ENCODE measurements around the gene MAP2K6.

MAP2K6 gene

DNA sequence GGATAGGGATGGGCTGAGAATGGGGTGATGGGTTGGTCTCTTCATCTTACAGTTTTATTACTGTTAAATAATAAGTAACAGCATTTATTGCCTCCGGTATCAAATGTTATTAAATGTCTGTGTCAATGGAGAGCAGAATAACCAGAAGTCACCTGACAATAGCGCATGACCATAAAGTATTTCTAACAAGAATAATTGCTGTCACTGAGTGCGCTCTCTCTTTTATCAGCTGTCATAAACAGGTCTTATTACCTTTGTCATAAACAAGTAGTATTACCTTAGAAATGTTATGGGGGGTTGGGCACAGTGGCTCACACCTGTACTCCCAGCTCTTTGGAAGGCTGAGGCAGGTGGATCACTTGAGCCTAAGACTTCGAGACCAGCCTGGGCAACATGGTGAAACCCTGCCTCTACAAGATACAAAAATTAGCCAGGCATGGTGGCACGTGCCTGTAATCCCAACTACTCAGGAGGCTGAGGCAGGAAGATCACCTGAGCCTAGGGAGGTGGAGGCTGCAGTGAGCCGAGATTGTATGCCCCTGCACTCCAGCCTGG lies 120.6 kb downstream of the MAP2K6 start:
- Histone ChIP-seq H2AFZ (ENCODE audit: low read depth, low read length) (no peak overlapping the region), H3K36me3 (ENCODE audit: insufficient read depth, low read length) (no peaks in the 10 kb centered on the region), H3K4me2 (ENCODE audit: insufficient read depth, low read length) (no peak overlapping the region), H4K20me1 (ENCODE audit: insufficient read depth, low read length) (no peaks in the 10 kb centered on the region), H3K27ac (ENCODE audit: low read length) (no peak overlapping the region), H3K4me3 (ENCODE audit: low read depth in 1 of 2, low read length in 2 of 2) (no peak overlapping the region), H3K79me2 (ENCODE audit: insufficient read depth, low read length) (no peaks in the 10 kb centered on the region), H3K9ac (ENCODE audit: low read depth, low read length) (no peak overlapping the region), H3K4me1 (ENCODE audit: insufficient read depth, low read length) (no peaks in the 10 kb centered on the region), H3K9me3 (ENCODE audit: insufficient read depth, low read length, severe bottlenecking) (no peaks in the 10 kb centered on the region), H3K27me3 (ENCODE audit: insufficient read depth, low read length, poor library complexity) (no peaks in the 10 kb centered on the region)
- TF ChIP-seq, protein P1, sequence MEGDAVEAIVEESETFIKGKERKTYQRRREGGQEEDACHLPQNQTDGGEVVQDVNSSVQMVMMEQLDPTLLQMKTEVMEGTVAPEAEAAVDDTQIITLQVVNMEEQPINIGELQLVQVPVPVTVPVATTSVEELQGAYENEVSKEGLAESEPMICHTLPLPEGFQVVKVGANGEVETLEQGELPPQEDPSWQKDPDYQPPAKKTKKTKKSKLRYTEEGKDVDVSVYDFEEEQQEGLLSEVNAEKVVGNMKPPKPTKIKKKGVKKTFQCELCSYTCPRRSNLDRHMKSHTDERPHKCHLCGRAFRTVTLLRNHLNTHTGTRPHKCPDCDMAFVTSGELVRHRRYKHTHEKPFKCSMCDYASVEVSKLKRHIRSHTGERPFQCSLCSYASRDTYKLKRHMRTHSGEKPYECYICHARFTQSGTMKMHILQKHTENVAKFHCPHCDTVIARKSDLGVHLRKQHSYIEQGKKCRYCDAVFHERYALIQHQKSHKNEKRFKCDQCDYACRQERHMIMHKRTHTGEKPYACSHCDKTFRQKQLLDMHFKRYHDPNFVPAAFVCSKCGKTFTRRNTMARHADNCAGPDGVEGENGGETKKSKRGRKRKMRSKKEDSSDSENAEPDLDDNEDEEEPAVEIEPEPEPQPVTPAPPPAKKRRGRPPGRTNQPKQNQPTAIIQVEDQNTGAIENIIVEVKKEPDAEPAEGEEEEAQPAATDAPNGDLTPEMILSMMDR (IDR thresholded peaks at IDR 0.05; ENCODE audit: borderline replicate concordance, extremely low read depth, low read length, poor library complexity, severe bottlenecking), result no peak
- TF ChIP-seq EZH2 (IDR thresholded peaks at IDR 0.05; ENCODE audit: borderline replicate concordance, low read depth, low read length, severe bottlenecking), result no peak
- ATAC-seq (ENCODE audit: insufficient read depth, low read depth) (no peak), DNase-seq (no peak)

DNA sequence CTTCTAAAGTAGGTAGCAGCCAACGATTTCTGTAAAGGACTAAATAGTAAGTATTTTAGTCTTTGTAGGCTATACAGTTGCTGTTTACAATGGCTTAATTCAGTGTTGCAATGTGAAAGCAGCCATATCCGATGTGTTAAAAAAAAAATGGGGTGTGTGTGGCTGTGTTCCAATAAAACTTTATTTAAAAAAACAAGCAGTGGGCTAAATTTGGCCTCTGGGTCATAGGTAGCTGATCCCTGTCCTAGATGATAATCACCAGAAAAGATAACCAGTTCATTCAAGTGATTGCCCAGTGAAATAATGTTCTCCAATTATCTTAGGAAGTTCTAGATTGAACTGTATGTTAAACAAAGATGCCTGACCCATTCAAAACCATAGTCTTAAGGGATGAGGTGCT lies 124.3 kb downstream of the MAP2K6 start:
- no peak for ATAC-seq (ENCODE audit: insufficient read depth, low read depth)
- Histone ChIP-seq H3K36me3 (ENCODE audit: insufficient read depth, low read length) (no peaks in the 10 kb centered on the region), H3K4me1 (ENCODE audit: insufficient read depth, low read length) (no peaks in the 10 kb centered on the region), H3K9me3 (ENCODE audit: insufficient read depth, low read length, severe bottlenecking) (no peaks in the 10 kb centered on the region), H3K27ac (ENCODE audit: low read length) (no peak overlapping the region), H3K27me3 (ENCODE audit: insufficient read depth, low read length, poor library complexity) (no peaks in the 10 kb centered on the region), H3K79me2 (ENCODE audit: insufficient read depth, low read length) (no peaks in the 10 kb centered on the region), H2AFZ (ENCODE audit: low read depth, low read length) (no peak overlapping the region), H3K9ac (ENCODE audit: low read depth, low read length) (no peak overlapping the region), H3K4me2 (ENCODE audit: insufficient read depth, low read length) (no peak overlapping the region), H3K4me3 (ENCODE audit: low read depth in 1 of 2, low read length in 2 of 2) (no peak overlapping the region), H4K20me1 (ENCODE audit: insufficient read depth, low read length) (no peaks in the 10 kb centered on the region)
- no peak for DNase-seq
- TF ChIP-seq, protein P1 (IDR thresholded peaks at IDR 0.05; ENCODE audit: borderline replicate concordance, extremely low read depth, low read length, poor library complexity, severe bottlenecking), result no peak
- no peak for TF ChIP-seq EZH2 (IDR thresholded peaks at IDR 0.05; ENCODE audit: borderline replicate concordance, low read depth, low read length, severe bottlenecking)

GRCh38 chr17:69539274-69539673 lies 124.8 kb downstream of the MAP2K6 start:
- Histone ChIP-seq H3K4me2 (ENCODE audit: insufficient read depth, low read length) (no peak overlapping the region), H3K79me2 (ENCODE audit: insufficient read depth, low read length) (no peaks in the 10 kb centered on the region), H3K36me3 (ENCODE audit: insufficient read depth, low read length) (no peaks in the 10 kb centered on the region), H2AFZ (ENCODE audit: low read depth, low read length) (no peak overlapping the region), H3K4me3 (ENCODE audit: low read depth in 1 of 2, low read length in 2 of 2) (no peak overlapping the region), H3K27ac (ENCODE audit: low read length) (no peak overlapping the region), H3K4me1 (ENCODE audit: insufficient read depth, low read length) (no peaks in the 10 kb centered on the region), H4K20me1 (ENCODE audit: insufficient read depth, low read length) (no peaks in the 10 kb centered on the region), H3K9me3 (ENCODE audit: insufficient read depth, low read length, severe bottlenecking) (no peaks in the 10 kb centered on the region), H3K9ac (ENCODE audit: low read depth, low read length) (no peak overlapping the region), H3K27me3 (ENCODE audit: insufficient read depth, low read length, poor library complexity) (no peaks in the 10 kb centered on the region)
- no peak for ATAC-seq (ENCODE audit: insufficient read depth, low read depth)
- no peak for TF ChIP-seq EZH2 (IDR thresholded peaks at IDR 0.05; ENCODE audit: borderline replicate concordance, low read depth, low read length, severe bottlenecking)
- TF ChIP-seq, protein P1 (IDR thresholded peaks at IDR 0.05; ENCODE audit: borderline replicate concordance, extremely low read depth, low read length, poor library complexity, severe bottlenecking), result no peak
- no peak for DNase-seq
